OCI-LY7 (cell line): ENCODE results near the gene GDF2.

Experiments used
- CTCF ChIP-seq: fragments of 200-600 bp; sonication (generic); conservative IDR thresholded peaks from 2 replicates; pipeline ENCODE4 v1.5.1; 2014; ENCODE audit warnings: mild to moderate bottlenecking, antibody characterized with exemption, low read length, moderate library complexity, mixed read lengths
- EZH2phosphoT487 ChIP-seq: fragments of 200-600 bp; sonication (generic); IDR thresholded peaks from 2 replicates; pipeline ENCODE4 v1.6.1; 2018; ENCODE audit warnings: low read depth, borderline replicate concordance, mild to moderate bottlenecking, mixed run types, antibody characterized with exemption, low read length, moderate library complexity, mixed read lengths

- TF ChIP-seq CTCF (no peak), EZH2phosphoT487 (no peak)
These were observed 15.1 kb downstream of the GDF2 start for GRCh38 chr10:47337310-47337709.
